Colonic mucosa (tissue), 4 donors: ENCODE measurements around the gene CCDC27. TPM values are rescaled to one million over a fixed set of nuclear protein-coding genes. Genes with fewer than 3 reads are reported as not detected.

Source experiments
- DNase-seq: peaks from one replicate; pipeline ENCODE4 v3.0.0-alpha.2; 2020
- H3K27ac ChIP-seq: fragments of 200-600 bp; one replicate; pipeline ENCODE4 v1.8.0; 2021
- H3K27me3 ChIP-seq: fragments of 200-600 bp; one replicate; pipeline ENCODE4 v1.8.0; 2021
- H3K36me3 ChIP-seq: fragments of 200-600 bp; one replicate; pipeline ENCODE4 v1.8.0; 2021
- H3K4me1 ChIP-seq: fragments of 200-600 bp; one replicate; pipeline ENCODE4 v1.8.0; 2021; ENCODE audit warnings: mild to moderate bottlenecking
- H3K4me3 ChIP-seq: fragments of 200-600 bp; one replicate; pipeline ENCODE4 v1.8.0; 2021
- H3K9ac ChIP-seq, 2 donors: one replicate each; pipeline ENCODE4 v1.7.0; 2013; ENCODE audit warnings: control low read depth in 2 of 2, low read depth in 2 of 2, low read length in 2 of 2
- H3K9me3 ChIP-seq: fragments of 200-600 bp; one replicate; pipeline ENCODE4 v1.8.0; 2021
- CTCF ChIP-seq: fragments of 200-600 bp; IDR thresholded peaks from one replicate; pipeline ENCODE4 v1.8.0; 2022; ENCODE audit warnings: antibody characterized with exemption, mild to moderate bottlenecking
- intact Hi-C: fragments of 100-400 bp; cut with DNase I; formaldehyde crosslinking; loops from one replicate; pipeline ENCODE4 v1.14.1; 2022
- total RNA-seq, 2 donors: library from RNA; stranded (reverse); fragmentation: NEBNext Ultra II Directional in 1 of 2; extraction: Animal tissue kit (Norgen Biotek cat#: 25700) in 1 of 2; gene quantifications; one replicate each; pipeline ENCODE4 v1.2.1, GENCODE V29; 2021
- donor health status: healthy.
- donor health status: DM: no; HTN: no; CAD: no.
- donor health status: DM: no; HTN: no; CAD: no.

The CCDC27 gene
- total RNA-seq, 2 donors from 2014 or later = not detected

GRCh38 chr1:3772027-3772714 lies 19.9 kb downstream of the CCDC27 start:
- no peak for TF ChIP-seq CTCF
- Histone ChIP-seq H3K36me3 (no peaks in the 10 kb centered on the region), H3K27me3 (no peaks in the 10 kb centered on the region), H3K9ac (peak overlapping the region in 1 of 2 donors; percentile 61), H3K4me3 (peak overlapping the region; percentile 56), H3K27ac (no peak overlapping the region), H3K9me3 (no peaks in the 10 kb centered on the region), H3K4me1 (peaks cover 11% of the 10 kb centered on the region)
- peak; percentile 94 for DNase-seq
- intact Hi-C loops = no loop called here

- DNase-seq = no peak
- intact Hi-C loops = no loop called here
- no peak for TF ChIP-seq CTCF
- Histone ChIP-seq H3K9ac (peak within 1 kb of the TSS; percentile 26 to 76), H3K27me3 (no peaks in the 10 kb centered on the region), H3K4me1 (peaks cover 11% of the 10 kb centered on the region), H3K27ac (no peak within 1 kb of the TSS), H3K9me3 (no peaks in the 10 kb centered on the region), H3K36me3 (no peaks in the 10 kb centered on the region), H3K4me3 (peak within 1 kb of the TSS; percentile 56)
Observed at GRCh38 chr1:3772715-3773571, 20.7 kb downstream of the CCDC27 start, which contains the start of gene SMIM1. Gene SMIM1 (plus strand): TSS chr1:3772749. CDS start chr1:3775374, 2,625 bp downstream.

GRCh38 chr1:3773572-3774275 lies 21.5 kb downstream of the CCDC27 start:
- intact Hi-C loops = no loop called here
- no peaks in the 10 kb centered on the region for H3K36me3 ChIP-seq
- no peak overlapping the region for H3K27ac ChIP-seq
- H3K4me3 ChIP-seq = peak overlapping the region; percentile 56
- H3K27me3 ChIP-seq = no peaks in the 10 kb centered on the region
- no peaks in the 10 kb centered on the region for H3K9me3 ChIP-seq
- DNase-seq = no peak
- no peak overlapping the region for H3K9ac ChIP-seq
- TF ChIP-seq CTCF = no peak
- peaks cover 11% of the 10 kb centered on the region for H3K4me1 ChIP-seq

- Histone ChIP-seq H3K9ac (no peak overlapping the region), H3K27me3 (no peaks in the 10 kb centered on the region), H3K27ac (no peak overlapping the region), H3K9me3 (no peaks in the 10 kb centered on the region), H3K4me3 (no peak overlapping the region), H3K36me3 (no peaks in the 10 kb centered on the region), H3K4me1 (peaks cover 11% of the 10 kb centered on the region)
- intact Hi-C loops = no loop called here
- TF ChIP-seq CTCF = no peak
- no peak for DNase-seq
Observed at GRCh38 chr1:3774276-3774945, 22.2 kb downstream of the CCDC27 start.

GRCh38 chr1:3774946-3775489 lies 22.8 kb downstream of the CCDC27 start:
- no peak for DNase-seq
- TF ChIP-seq CTCF = no peak
- H3K36me3 ChIP-seq = no peaks in the 10 kb centered on the region
- H3K27ac ChIP-seq = no peak overlapping the region
- H3K9me3 ChIP-seq = no peaks in the 10 kb centered on the region
- H3K9ac ChIP-seq = peak overlapping the region in 1 of 2 donors; percentile 7
- intact Hi-C loops = no loop called here
- H3K27me3 ChIP-seq = no peaks in the 10 kb centered on the region
- H3K4me3 ChIP-seq = no peak overlapping the region
- H3K4me1 ChIP-seq = peaks cover 11% of the 10 kb centered on the region
